RPMI7951 (cell line): ENCODE results near the gene CTNNA3. TPM values are rescaled to one million over a fixed set of nuclear protein-coding genes. Genes with fewer than 3 reads are reported as not detected.
"Not testable (repeated sequence)": the region's sequence is repeated elsewhere in the genome, so short reads cannot be mapped to it uniquely, and the experiment has no call there.

Experiments used
- DNase-seq: peaks from one replicate; pipeline ENCODE4 v3.0.0-alpha.2; 2012; ENCODE audit warnings: low read depth
- total RNA-seq: library from RNA; depleted of rRNA; stranded (reverse); fragments of >200 nt; shearing (Covaris generic); gene quantifications from 2 replicates; pipeline ENCODE4 v1.2.3, GENCODE V29; 2014

The CTNNA3 gene
- total RNA-seq, 1 experiment from 2014 or later: not detected

- DNase-seq: no peak
Measured at GRCh38 chr10:66381045-66381444, 1315.0 kb downstream of the CTNNA3 start.

GRCh38 chr10:66378117-66378876 lies 1317.7 kb downstream of the CTNNA3 start:
- no peak for DNase-seq

GRCh38 chr10:66368146-66368545 lies 1327.8 kb downstream of the CTNNA3 start:
- DNase-seq: no peak

DNA sequence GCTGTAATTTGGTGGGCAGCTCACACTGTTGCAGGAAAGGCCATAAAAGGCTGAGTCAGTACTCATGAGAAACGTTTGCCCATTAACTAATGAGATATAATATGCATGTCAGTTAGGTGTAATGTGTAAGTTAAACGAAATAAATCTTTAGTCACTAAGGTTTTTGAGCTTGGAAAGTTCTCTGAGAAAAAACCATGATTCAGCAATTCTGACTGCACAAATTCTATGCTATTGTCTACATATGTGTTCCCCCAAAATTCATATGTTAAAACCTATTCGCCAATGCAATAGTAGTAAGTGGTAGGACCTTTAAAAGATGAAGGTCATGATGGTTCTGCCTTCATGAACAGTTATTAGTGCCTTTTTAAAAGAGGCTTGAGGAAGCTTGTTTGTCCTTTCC lies 1329.8 kb downstream of the CTNNA3 start:
- DNase-seq: no peak

DNA sequence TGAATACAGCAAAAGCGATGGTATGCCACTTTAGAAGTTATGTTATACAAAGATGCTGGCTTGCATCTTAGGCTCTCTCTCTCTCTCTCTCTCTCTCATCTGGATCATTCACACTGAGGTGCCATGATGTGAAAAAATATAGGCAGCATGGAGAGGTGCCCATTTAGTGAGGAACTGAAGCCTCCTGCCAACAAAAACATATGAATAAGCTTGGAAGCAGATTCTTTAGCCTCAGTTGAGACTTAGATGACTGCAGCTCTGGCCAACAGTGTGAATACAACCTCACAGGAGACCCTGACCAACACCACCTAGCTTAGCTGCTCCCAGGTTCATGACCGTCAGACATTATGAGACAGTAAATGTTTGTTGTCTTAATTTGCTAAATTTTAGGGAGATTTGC lies 1330.3 kb downstream of the CTNNA3 start:
- no peak for DNase-seq

DNA sequence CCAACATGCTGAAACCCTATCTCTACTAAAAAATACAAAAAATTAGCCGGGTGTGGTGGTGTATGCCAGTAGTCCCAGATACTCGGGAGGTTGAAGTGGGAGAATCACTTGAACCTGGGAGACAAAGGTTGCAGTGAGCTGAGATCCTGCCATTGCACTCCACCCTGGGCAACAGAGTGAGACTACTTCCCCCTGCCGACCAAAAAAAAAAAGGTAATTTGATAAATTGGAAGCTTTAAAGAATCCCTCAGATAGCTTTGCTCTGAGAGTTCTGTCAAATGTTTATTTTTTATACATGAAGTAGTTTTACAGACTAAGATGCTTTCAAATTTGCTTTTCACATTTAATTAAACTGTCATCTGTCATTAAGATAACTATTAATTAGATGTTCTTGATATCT lies 1333.5 kb downstream of the CTNNA3 start:
- no peak for DNase-seq

GRCh38 chr10:66353822-66354221 lies 1342.2 kb downstream of the CTNNA3 start:
- not testable (repeated sequence) for DNase-seq

GRCh38 chr10:66353422-66353821 lies 1342.6 kb downstream of the CTNNA3 start:
- no peak for DNase-seq

- DNase-seq: no peak
Measured at GRCh38 chr10:66350622-66351399, 1345.2 kb downstream of the CTNNA3 start.

DNA sequence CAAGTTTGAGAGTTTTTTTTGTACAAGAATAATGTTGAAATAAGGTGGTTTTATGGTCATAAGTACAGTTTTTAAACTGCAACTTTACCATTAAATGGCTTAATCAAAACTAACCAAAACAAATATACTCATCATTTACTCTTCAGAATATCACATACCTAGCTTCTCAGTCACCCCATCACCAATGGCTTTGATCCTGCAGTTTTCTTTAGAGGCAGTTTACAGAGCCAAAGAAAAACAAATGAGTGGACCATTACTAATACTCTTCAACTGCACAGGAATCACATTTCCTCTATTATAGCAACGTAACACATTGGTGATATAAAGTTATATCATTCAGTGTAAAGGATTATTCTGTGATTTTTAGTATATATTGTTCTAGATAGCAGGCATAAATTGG lies 1346.3 kb downstream of the CTNNA3 start:
- DNase-seq: no peak

- DNase-seq: no peak
Measured at GRCh38 chr10:66349076-66349475, 1346.9 kb downstream of the CTNNA3 start.

GRCh38 chr10:66337211-66337610 lies 1358.8 kb downstream of the CTNNA3 start:
- no peak for DNase-seq

GRCh38 chr10:66336791-66337190 lies 1359.2 kb downstream of the CTNNA3 start:
- no peak for DNase-seq

DNA sequence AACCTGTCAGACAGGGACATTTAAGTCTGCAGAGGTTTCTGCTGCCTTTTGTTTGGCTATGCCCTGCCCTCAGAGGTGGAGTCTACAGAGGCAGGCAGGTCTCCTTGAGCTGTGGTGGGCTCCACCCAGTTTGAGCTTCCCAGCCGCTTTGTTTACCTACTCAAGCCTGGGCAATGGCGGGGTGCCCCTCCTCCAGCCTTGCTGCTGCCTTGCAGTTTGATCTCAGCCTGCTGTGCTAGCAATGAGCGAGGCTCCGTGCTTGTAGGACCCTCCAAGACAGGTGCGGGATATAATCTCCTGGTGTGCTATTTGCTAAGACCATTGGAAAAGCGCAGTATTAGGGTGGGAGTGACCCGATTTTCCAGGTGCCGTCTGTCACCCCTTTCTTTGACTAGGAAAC lies 1360.2 kb downstream of the CTNNA3 start:
- DNase-seq: not testable (repeated sequence)

- no peak for DNase-seq
Measured at GRCh38 chr10:66329147-66329546, 1366.8 kb downstream of the CTNNA3 start.

GRCh38 chr10:66326876-66327275 lies 1369.1 kb downstream of the CTNNA3 start:
- no peak for DNase-seq

DNA sequence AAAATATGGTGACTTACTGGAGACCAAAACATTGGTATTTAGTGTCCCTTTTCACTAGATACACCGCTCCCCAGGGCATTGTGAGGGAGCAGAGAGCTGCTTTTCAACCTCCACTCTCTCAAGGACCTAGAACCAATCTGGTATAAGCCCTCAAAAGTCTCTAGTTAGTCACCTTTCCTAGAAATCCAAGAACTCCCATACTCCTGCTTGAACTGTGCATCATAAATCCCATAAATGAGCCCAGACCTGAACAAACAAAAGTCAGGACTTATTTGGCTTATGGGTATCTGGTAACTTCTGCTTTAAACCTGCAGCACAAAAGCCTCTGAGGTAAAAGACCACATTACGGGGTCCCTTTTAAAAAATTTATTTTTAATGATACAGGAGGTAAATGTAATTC lies 1373.2 kb downstream of the CTNNA3 start:
- no peak for DNase-seq

DNA sequence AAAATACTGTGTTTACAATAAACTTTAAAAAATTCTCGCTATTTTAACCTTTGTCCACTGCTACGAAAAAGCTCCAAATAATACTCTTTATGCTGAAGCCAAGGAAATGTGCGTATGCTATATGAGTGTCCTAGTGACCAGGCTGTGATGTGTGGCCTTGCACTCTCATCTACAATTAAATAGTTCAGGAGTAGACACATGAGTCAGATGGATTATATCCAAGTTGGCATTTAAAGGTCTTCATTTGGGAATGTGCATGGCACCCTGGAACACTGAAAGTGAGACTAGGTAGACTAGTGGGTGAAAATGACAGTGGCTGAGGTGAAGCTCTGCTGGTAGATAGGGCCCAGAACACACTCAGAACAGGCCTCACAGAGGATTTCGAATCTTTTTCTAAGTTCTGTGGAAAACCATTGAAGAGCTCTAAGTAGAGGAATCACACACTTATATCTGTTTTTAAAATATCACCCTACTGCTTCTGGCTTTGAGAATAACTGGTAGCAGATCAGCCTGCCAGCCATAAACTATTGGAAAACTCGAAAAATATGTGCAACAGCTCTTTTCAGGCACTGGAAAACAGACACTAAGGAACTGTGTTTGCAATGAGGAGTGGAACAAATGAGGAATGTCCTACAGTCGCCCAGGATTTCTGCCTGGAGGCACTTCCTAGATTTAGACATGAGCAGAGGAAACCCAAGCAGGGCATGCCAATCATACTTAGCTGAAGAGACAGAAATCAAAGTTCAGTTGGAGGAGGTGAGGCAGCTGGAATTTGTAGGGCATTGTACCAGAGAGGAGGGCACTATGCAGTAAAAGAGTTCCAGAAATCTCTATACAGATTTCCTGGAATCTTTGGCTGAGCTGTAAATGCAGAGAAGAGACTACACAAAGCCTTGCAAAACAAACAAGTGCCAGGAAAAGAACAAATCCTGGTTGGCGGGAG lies 1374.0 kb downstream of the CTNNA3 start:
- DNase-seq: peak; percentile 87

DNA sequence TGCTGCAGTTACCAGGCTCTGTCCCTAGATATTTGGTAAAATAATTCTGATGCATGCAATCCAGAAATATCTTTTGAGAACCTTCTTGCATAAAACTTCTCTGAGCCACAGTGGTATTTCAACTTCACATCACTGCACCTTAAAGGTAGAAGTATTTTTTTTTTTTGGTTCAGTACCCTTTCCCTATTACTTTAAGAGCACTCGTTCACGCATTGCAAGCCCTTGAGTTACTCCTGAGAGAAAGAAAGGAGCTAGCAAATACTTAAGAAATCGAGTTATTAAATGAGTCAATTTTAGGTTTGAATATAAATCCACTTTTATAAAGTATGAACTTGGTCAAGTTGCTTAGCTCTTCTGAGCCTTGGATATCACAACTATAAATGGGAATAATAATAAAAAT lies 1377.2 kb downstream of the CTNNA3 start:
- no peak for DNase-seq

DNA sequence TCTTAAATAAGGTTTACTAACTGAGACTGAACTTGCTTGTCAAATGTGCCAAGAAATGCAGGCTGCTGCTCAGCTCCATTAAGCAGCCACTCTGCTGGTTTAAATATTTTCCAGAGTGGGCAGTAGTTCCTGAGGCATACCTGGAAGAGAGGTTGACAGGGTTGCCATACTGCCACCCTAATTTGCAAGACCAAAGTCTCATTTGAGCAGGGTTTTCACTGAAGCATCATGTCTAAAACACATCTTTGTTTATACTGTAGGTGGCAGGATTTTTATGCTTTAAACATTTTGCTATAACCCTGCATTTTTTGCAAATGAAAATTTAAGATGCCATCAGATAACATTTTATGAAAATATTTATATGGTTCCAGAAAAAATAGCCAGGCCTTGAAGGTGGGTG lies 1388.2 kb downstream of the CTNNA3 start:
- no peak for DNase-seq

GRCh38 chr10:66301078-66301477 lies 1394.9 kb downstream of the CTNNA3 start:
- no peak for DNase-seq

GRCh38 chr10:66295602-66296001 lies 1400.4 kb downstream of the CTNNA3 start:
- DNase-seq: no peak
